ENCODE results near the gene SIGLEC6.

SIGLEC6 gene

DNA sequence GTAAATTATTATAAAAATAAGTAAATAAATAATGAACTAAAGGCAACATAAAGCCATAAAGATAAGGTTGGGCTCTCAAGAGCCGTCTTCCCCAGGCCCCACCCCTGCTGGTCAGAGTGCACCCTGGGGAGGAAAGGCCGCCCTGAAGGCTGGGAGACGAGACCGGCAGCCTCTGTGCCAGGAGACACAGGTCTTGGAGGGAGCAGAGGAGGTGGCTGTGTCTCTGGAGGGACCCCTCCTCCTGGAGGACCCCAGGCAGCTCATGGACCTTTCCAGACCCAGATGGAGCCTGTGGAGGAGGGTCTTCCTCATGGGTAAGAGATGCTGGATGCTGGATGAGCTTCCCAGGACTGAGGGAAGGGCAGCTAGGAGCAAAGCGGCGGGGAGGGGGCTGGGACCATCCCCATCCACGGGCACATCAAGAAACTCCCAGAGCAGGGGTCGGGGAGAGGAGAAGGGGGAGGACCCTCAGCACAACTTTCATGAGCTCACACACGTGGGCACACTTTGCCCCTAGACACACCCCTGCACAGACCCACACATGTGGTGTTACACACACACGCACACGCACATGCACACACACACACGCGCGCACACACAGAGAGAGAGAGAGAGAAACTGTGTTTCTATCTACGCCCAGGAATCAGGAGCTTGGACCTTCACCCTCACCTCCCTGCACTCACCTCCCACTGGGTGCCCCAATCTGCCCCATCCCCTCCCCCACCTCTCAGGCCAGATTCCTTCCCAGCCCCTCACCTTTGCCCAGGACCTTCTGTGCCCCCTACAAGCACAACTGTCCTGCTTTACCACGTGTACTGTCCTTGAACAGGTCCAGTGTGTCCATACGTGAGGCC is 52.9 kb downstream of the SIGLEC6 start, which contains the start of gene CEACAM18:
Gene CEACAM18, plus strand, starts transcription at position 159 of the 854 bp plus-strand sequence.
- no peak within 1 kb of the TSS for H3K9ac ChIP-seq
- no peak within 1 kb of the TSS for H3K27ac ChIP-seq
- no peaks in the 10 kb centered on the region for H3K36me3 ChIP-seq (ENCODE audit: control insufficient read depth, insufficient read depth, low read length)
- no peaks in the 10 kb centered on the region for H3K79me2 ChIP-seq
- H2AFZ ChIP-seq = no peak within 1 kb of the TSS
- no peaks in the 10 kb centered on the region for H3K9me3 ChIP-seq (ENCODE audit: control insufficient read depth, low read length)
- H3K4me1 ChIP-seq = no peaks in the 10 kb centered on the region
- no peaks in the 10 kb centered on the region for H3K27me3 ChIP-seq (ENCODE audit: control insufficient read depth, insufficient read depth, low read length)
- no peak within 1 kb of the TSS for H3K4me3 ChIP-seq (ENCODE audit: low read depth, low read length)
- no peak within 1 kb of the TSS for H3K4me2 ChIP-seq (ENCODE audit: low read length)
- TF ChIP-seq, protein P1, sequence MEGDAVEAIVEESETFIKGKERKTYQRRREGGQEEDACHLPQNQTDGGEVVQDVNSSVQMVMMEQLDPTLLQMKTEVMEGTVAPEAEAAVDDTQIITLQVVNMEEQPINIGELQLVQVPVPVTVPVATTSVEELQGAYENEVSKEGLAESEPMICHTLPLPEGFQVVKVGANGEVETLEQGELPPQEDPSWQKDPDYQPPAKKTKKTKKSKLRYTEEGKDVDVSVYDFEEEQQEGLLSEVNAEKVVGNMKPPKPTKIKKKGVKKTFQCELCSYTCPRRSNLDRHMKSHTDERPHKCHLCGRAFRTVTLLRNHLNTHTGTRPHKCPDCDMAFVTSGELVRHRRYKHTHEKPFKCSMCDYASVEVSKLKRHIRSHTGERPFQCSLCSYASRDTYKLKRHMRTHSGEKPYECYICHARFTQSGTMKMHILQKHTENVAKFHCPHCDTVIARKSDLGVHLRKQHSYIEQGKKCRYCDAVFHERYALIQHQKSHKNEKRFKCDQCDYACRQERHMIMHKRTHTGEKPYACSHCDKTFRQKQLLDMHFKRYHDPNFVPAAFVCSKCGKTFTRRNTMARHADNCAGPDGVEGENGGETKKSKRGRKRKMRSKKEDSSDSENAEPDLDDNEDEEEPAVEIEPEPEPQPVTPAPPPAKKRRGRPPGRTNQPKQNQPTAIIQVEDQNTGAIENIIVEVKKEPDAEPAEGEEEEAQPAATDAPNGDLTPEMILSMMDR (IDR thresholded peaks at IDR 0.05) = no peak

DNA sequence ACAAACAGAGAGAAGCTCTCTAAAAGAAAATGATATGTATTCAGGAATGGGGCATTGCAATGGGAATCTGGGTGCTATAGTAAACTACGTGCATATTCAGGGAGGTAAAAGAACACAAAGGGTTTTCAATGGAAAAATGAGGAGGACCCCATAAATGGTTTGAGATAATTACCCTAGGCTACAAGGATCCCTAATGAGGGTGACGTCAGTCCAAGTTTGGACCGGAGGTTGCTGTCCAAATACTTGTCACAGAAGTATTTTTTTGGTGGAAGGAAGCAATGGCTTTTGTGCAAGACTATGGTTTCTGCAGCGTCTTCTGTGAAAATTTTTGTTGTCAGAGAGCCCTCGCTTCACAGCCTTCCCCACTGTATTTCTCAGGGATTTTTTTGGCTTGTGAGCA is 54.1 kb downstream of the SIGLEC6 start:
- Histone ChIP-seq H3K27me3 (ENCODE audit: control insufficient read depth, insufficient read depth, low read length) (no peaks in the 10 kb centered on the region), H3K9ac (no peak overlapping the region), H3K79me2 (no peaks in the 10 kb centered on the region), H3K36me3 (ENCODE audit: control insufficient read depth, insufficient read depth, low read length) (no peaks in the 10 kb centered on the region), H3K27ac (no peak overlapping the region), H3K4me1 (no peaks in the 10 kb centered on the region), H2AFZ (no peak overlapping the region), H3K4me2 (ENCODE audit: low read length) (no peak overlapping the region), H3K4me3 (ENCODE audit: low read depth, low read length) (no peak overlapping the region), H3K9me3 (ENCODE audit: control insufficient read depth, low read length) (no peaks in the 10 kb centered on the region)
- TF ChIP-seq, protein P1 (IDR thresholded peaks at IDR 0.05) = no peak

DNA sequence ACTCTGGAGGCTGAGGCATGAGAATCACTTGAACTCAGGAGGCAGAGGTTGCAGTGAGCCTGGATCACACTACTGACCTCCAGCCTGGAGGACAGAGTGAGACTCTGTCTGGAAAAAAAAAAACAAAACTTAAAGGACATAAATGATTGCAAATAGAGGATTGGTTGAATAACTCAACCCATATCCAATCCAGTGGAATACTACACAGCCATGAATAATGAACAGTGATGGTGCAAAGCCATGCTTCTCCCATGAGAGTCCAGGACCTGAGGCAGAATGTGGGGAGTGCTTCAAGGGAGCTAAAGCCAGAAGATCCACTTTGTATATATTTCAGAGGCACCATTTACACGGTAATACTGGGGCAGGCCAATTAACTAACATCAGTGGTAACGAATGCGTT is 55.3 kb downstream of the SIGLEC6 start:
- Histone ChIP-seq H3K27me3 (ENCODE audit: control insufficient read depth, insufficient read depth, low read length) (no peaks in the 10 kb centered on the region), H3K9me3 (ENCODE audit: control insufficient read depth, low read length) (no peaks in the 10 kb centered on the region), H2AFZ (no peak overlapping the region), H3K79me2 (no peaks in the 10 kb centered on the region), H3K9ac (no peak overlapping the region), H3K4me2 (ENCODE audit: low read length) (no peak overlapping the region), H3K27ac (no peak overlapping the region), H3K36me3 (ENCODE audit: control insufficient read depth, insufficient read depth, low read length) (no peaks in the 10 kb centered on the region), H3K4me3 (ENCODE audit: low read depth, low read length) (no peak overlapping the region), H3K4me1 (no peaks in the 10 kb centered on the region)
- TF ChIP-seq, protein P1 (IDR thresholded peaks at IDR 0.05) = no peak

DNA sequence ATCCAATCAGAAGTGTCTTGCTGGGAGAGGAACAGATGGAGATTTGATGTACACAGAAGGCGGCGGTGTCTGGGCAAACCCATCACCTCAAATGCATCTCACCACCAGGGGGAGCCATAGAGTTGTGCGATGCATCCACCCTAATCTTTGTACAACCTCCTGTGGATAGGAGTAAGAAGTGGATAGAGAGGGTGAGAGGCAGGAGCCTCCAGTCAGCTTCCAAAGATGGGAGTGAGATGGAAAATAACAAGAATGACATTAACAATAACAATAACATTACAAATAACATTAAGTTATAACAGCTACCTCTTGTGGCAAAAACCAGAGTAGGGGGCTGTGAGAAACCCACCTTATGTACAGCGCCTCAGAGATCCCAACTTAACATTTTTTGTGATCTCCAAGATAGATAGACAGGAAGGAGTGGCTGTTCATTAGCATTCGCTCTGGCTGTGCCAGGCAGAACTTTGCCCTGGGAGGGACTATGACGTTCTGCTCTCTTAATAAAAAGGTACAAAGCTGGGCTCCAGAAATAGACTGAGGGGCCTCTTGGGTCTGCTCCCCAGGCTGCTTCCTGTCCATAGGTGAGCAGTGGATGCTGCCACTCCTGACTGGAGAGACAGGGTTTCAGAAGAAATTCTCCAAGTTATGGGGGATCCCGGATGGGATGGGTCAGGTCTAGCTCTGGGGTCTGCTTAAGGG is 58.3 kb downstream of the SIGLEC6 start:
- Histone ChIP-seq H3K36me3 (ENCODE audit: control insufficient read depth, insufficient read depth, low read length) (no peaks in the 10 kb centered on the region), H3K27me3 (ENCODE audit: control insufficient read depth, insufficient read depth, low read length) (no peaks in the 10 kb centered on the region), H3K4me1 (no peaks in the 10 kb centered on the region), H3K27ac (no peak overlapping the region), H2AFZ (no peak overlapping the region), H3K9me3 (ENCODE audit: control insufficient read depth, low read length) (no peaks in the 10 kb centered on the region), H3K79me2 (no peaks in the 10 kb centered on the region), H3K4me2 (ENCODE audit: low read length) (no peak overlapping the region), H3K4me3 (ENCODE audit: low read depth, low read length) (no peak overlapping the region), H3K9ac (no peak overlapping the region)
- TF ChIP-seq, protein P1 (IDR thresholded peaks at IDR 0.05) = peak; percentile 89
